Gastrocnemius medialis (tissue), 4 donors: ENCODE data around the gene SEC61B. TPM values are rescaled to one million over a fixed set of nuclear protein-coding genes. Genes with fewer than 3 reads are reported as not detected.

Experiments used
- ATAC-seq, 2 donors: fragments of 150-250 bp; one replicate each; pipeline ENCODE4 v1.9.1; 2016
- DNase-seq, 2 donors: peaks; one replicate each; pipeline ENCODE4 v3.0.0-alpha.2; 2019
- H3K27ac ChIP-seq, 4 donors: fragments of 200-600 bp; sonication (generic); 1 replicate in 1 of 4; 2 replicates in 3 of 4; pipeline ENCODE4 v1.5.1; 2016 to 2018; ENCODE audit warnings: mild to moderate bottlenecking in 2 of 4, moderate library complexity in 1 of 4
- H3K27me3 ChIP-seq, 3 donors: fragments of 200-600 bp; sonication (generic) in 2 of 3; 1 replicate in 1 of 3; 2 replicates in 2 of 3; pipeline versions ENCODE4 v1.5.1 to v1.6.0; 2016 to 2019; ENCODE audit warnings: mild to moderate bottlenecking in 1 of 3, moderate library complexity in 1 of 3
- H3K36me3 ChIP-seq, 2 donors: fragments of 200-600 bp; sonication (generic) in 1 of 2; one replicate each; pipeline ENCODE4 v1.5.1; 2017 to 2018
- H3K4me1 ChIP-seq, 2 donors: fragments of 200-600 bp; sonication (generic) in 1 of 2; one replicate each; pipeline ENCODE4 v1.5.1; 2016 to 2017; ENCODE audit warnings: mild to moderate bottlenecking in 2 of 2
- H3K4me3 ChIP-seq, 4 donors: fragments of 200-600 bp; sonication (generic) in 3 of 4; 1 replicate in 1 of 4; 2 replicates in 3 of 4; pipeline ENCODE4 v1.5.1; 2016 to 2019; ENCODE audit warnings: mild to moderate bottlenecking in 2 of 4
- H3K9me3 ChIP-seq, 3 donors: fragments of 200-600 bp; sonication (generic) in 2 of 3; 1 replicate in 1 of 3; 2 replicates in 2 of 3; pipeline ENCODE4 v1.5.1; 2016 to 2019
- CTCF ChIP-seq, 5 experiments: fragments of 450-650 bp in 3 of 5; fragments of 200-600 bp in 2 of 5; sonication (generic) in 2 of 5; IDR thresholded peaks in 4 of 5; conservative IDR thresholded peaks in 1 of 5; 1 replicate in 4 of 5; 2 replicates in 1 of 5; pipeline ENCODE4 v1.5.1; 2016 to 2019; ENCODE audit warnings: antibody characterized with exemption in 5 of 5, mild to moderate bottlenecking in 3 of 5, moderate library complexity in 3 of 5
- POLR2A ChIP-seq, 2 donors: fragments of 450-650 bp; IDR thresholded peaks; one replicate each; pipeline ENCODE4 v1.6.1; 2017; ENCODE audit warnings: antibody characterized with exemption in 2 of 2, mild to moderate bottlenecking in 2 of 2, moderate library complexity in 2 of 2
- in situ Hi-C, 4 donors: fragments of 200-750 bp; cut with MboI; loops; one replicate each; pipeline versions ENCODE4 v1.15.0 to v1.8.0; 2017; ENCODE audit warnings: low sequenced_read_pairs in 4 of 4
- intact Hi-C: fragments of 100-400 bp; cut with DNase I; formaldehyde crosslinking; loops from one replicate; pipeline ENCODE4 v1.15.1; 2023; ENCODE audit warnings: low total_unique reads
- total RNA-seq, 4 donors: library from RNA; depleted of rRNA; stranded (reverse); fragments of >200 nt; gene quantifications; one replicate each; pipeline versions ENCODE4 v1.1.0 to v1.2.3, GENCODE V29; 2016

SEC61B gene
- total RNA-seq, 4 donors from 2014 or later: 20.5 to 50.5 (median 24.9) TPM

GRCh38 chr9:99253134-99253533 lies 31.1 kb downstream of the SEC61B start:
- DNase-seq (no peak), ATAC-seq (no peak)
- Histone ChIP-seq H3K27ac (peak overlapping the region in 2 of 4 donors; percentile 51 to 100), H3K27me3 (no peaks in the 10 kb centered on the region), H3K4me1 (peaks cover 9 to 26% of the 10 kb centered on the region in 2 donors), H3K9me3 (no peaks in the 10 kb centered on the region), H3K36me3 (no peaks in the 10 kb centered on the region), H3K4me3 (no peak overlapping the region)
- in situ Hi-C loops (loop anchor here in 2 of 4 donors (10.0 kb wide), 2 partner anchors 112 to 562 kb away; no protein-coding TSS in a partner anchor), intact Hi-C loops (no loop called here)
- no peak for TF ChIP-seq POLR2A (IDR thresholded peaks at IDR 0.05)
- TF ChIP-seq CTCF (IDR thresholded peaks at IDR 0.05 in 4 of 5, conservative IDR thresholded peaks at IDR 0.05 in 1 of 5): no peak

- no peaks in the 10 kb centered on the region for H3K36me3 ChIP-seq
- DNase-seq (peak in 1 of 2 donors; percentile 60), ATAC-seq (no peak)
- no peak overlapping the region for H3K4me3 ChIP-seq
- TF ChIP-seq CTCF (IDR thresholded peaks at IDR 0.05 in 4 of 5, conservative IDR thresholded peaks at IDR 0.05 in 1 of 5): no peak
- TF ChIP-seq POLR2A (IDR thresholded peaks at IDR 0.05): no peak
- peaks cover 16 to 34% of the 10 kb centered on the region in 2 donors for H3K4me1 ChIP-seq
- in situ Hi-C loops (loop anchor here in 2 of 4 donors (10.0 kb wide), 2 partner anchors 111 to 561 kb away; no protein-coding TSS in a partner anchor), intact Hi-C loops (no loop called here)
- peak overlapping the region in 3 of 4 donors; percentile 51 to 100 (median 58) for H3K27ac ChIP-seq
- no peaks in the 10 kb centered on the region for H3K9me3 ChIP-seq
- no peaks in the 10 kb centered on the region for H3K27me3 ChIP-seq
These were observed 31.8 kb downstream of the SEC61B start for GRCh38 chr9:99253772-99254431.

- Histone ChIP-seq H3K4me1 (peaks cover 28 to 45% of the 10 kb centered on the region in 2 donors), H3K27ac (peak overlapping the region; percentile 93 to 100 (median 98)), H3K4me3 (no peak overlapping the region), H3K36me3 (no peaks in the 10 kb centered on the region), H3K27me3 (no peaks in the 10 kb centered on the region), H3K9me3 (no peaks in the 10 kb centered on the region)
- intact Hi-C loops: no loop called here
- in situ Hi-C loops: loop anchor here in 2 of 4 donors (5.0 to 10.0 kb wide), 3 partner anchors 102 to 559 kb away; no protein-coding TSS in a partner anchor
- no peak for ATAC-seq
- TF ChIP-seq POLR2A (IDR thresholded peaks at IDR 0.05): no peak
- TF ChIP-seq CTCF (IDR thresholded peaks at IDR 0.05 in 4 of 5, conservative IDR thresholded peaks at IDR 0.05 in 1 of 5): no peak
- no peak for DNase-seq
These were observed 33.6 kb downstream of the SEC61B start for GRCh38 chr9:99255651-99256050.

GRCh38 chr9:99257723-99258389 lies 35.8 kb downstream of the SEC61B start:
- no peak overlapping the region for H3K4me3 ChIP-seq
- H3K27me3 ChIP-seq: no peaks in the 10 kb centered on the region
- ATAC-seq (peak; percentile 64 to 66), DNase-seq (peak; percentile 95 to 98)
- TF ChIP-seq CTCF (IDR thresholded peaks at IDR 0.05 in 4 of 5, conservative IDR thresholded peaks at IDR 0.05 in 1 of 5) (peak in 2 of 5 experiments; percentile 8 to 35), POLR2A (IDR thresholded peaks at IDR 0.05) (peak; percentile 63 to 67)
- in situ Hi-C loops (loop anchor here in 2 of 4 donors (5.0 to 10.0 kb wide), 3 partner anchors 99 to 557 kb away; no protein-coding TSS in a partner anchor), intact Hi-C loops (loop anchor here (1.0 to 2.0 kb wide), 4 partner anchors 100 to 841 kb away; partner anchors contain the start of genes ERP44 and INVS)
- H3K9me3 ChIP-seq: no peaks in the 10 kb centered on the region
- peak overlapping the region; percentile 93 to 100 (median 98) for H3K27ac ChIP-seq
- peaks cover 29 to 48% of the 10 kb centered on the region in 2 donors for H3K4me1 ChIP-seq
- no peaks in the 10 kb centered on the region for H3K36me3 ChIP-seq
